NCI-H460 (cell line): Measurements from ENCODE around the gene ACTR5. TPM values are rescaled to one million over a fixed set of nuclear protein-coding genes. Genes with fewer than 3 reads are reported as not detected.

Source experiments
- DNase-seq: peaks from one replicate; pipeline ENCODE4 v3.0.0-alpha.2; 2016; ENCODE audit warnings: low read depth; ENCODE audit errors: extremely low read depth
- total RNA-seq: library from RNA; depleted of rRNA; stranded (reverse); fragments of >200 nt; shearing (Covaris generic); gene quantifications from 2 replicates; pipeline ENCODE4 v1.2.3, GENCODE V29; 2014

Gene ACTR5
- total RNA-seq, 1 experiment from 2014 or later = 8.8 TPM

DNA sequence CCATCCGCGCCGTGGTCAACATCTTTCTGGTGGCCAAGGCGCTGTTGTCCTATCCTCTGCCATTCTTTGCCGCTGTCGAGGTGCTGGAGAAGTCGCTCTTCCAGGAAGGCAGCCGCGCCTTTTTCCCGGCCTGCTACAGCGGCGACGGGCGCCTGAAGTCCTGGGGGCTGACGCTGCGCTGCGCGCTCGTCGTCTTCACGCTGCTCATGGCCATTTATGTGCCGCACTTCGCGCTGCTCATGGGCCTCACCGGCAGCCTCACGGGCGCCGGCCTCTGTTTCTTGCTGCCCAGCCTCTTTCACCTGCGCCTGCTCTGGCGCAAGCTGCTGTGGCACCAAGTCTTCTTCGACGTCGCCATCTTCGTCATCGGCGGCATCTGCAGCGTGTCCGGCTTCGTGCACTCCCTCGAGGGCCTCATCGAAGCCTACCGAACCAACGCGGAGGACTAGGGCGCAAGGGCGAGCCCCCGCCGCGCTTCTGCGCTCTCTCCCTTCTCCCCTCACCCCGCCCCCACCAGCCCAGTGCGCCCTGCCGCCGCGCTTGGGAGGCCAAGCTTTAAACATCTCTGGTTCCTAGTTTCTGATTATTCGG lies 20.0 kb upstream of the ACTR5 start:
- no peak for DNase-seq

DNA sequence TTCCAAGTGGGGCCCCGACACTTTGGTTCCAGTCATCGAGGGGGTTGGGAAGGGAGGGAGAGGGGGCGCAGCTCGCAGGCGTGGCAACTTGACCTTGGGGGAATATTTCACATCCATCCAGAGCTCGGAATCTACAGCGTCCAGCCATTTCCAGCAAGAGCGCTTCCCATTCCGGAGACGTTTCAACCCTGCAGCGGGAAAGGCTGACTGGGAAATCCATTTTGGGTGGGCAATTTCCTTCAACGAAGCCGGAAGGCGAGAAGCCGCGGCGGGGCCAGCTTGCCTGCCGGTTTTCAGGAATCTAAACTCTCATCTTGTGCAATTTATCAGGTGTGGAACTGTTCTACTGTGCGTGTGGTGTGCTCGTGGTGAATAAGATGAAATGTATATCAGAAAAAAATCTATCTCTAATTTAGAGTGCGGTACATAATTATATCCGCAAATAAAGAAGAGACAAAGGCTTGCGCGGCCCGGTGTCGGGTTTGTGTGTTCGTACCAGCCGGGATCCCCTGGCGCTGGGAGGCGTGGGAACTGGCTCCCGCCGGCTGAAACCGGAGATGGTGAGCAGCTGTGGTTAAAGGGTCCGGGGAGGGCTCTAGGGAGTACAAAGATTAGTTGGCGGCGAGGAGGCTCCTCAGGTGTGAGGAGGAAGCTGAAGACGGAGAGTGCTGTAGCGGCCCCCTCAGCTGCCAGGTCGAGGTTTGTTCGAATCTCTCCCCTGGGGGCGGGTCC lies 19.2 kb upstream of the ACTR5 start:
- DNase-seq = no peak

DNA sequence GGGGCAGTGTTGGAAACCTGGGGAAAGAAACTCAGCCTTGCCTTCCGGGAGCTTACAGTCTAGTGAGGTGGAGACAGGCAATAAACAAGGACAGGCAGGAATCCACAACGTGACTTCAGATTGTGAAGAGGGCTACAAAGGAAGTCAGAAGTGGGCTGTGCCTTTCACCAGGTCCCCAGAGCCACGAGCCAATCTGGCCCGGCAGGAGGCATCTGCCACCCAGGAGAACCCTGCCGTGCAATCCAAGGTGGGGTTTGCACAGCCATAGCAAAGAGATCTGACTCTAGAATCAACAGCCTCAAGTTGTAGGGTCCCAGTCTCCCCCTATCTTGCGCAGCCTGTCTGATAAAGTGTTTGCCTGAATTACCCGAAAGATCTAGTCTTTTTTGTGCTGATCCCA lies 18.5 kb upstream of the ACTR5 start:
- no peak for DNase-seq

DNA sequence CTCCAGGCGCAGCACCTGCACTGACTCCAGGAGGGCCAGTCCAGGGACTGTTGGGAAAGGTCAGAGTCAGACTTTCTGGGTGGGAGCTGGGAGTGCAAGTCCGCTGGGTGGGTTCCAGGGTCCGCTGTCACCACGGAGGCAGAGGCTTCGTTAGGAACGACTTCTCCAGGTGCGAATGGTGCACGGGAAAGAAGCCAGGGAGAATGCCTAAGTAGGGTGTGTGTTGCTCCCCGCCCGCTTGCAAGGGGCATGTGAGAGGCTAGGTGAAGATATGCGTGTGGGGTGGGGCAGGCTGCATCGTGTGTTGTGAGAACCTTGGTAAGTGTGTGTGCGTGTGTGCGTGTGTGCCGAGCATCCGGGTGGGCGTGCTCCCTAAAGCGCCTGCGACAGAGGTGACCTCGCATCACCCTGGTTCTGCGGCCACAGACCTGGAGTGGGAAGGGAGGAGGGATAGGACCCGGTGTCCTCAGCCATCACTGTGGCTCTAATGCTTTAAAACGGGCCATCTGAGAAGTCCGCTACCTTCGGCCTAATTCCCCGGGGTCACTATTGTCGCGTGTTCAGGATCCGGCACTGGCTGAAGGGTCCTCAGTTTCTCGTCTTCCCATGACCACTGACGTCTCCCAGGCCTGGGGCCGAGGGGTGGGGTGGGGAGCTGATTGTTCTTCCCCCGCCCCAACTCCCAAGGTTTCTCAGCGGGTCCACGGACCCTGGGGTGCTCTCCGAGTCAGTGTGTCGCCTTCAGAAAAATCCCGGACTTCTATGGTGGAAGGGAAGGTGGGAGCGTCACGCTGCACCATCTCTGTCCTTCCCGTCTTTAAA lies 17.9 kb upstream of the ACTR5 start:
- no peak for DNase-seq

DNA sequence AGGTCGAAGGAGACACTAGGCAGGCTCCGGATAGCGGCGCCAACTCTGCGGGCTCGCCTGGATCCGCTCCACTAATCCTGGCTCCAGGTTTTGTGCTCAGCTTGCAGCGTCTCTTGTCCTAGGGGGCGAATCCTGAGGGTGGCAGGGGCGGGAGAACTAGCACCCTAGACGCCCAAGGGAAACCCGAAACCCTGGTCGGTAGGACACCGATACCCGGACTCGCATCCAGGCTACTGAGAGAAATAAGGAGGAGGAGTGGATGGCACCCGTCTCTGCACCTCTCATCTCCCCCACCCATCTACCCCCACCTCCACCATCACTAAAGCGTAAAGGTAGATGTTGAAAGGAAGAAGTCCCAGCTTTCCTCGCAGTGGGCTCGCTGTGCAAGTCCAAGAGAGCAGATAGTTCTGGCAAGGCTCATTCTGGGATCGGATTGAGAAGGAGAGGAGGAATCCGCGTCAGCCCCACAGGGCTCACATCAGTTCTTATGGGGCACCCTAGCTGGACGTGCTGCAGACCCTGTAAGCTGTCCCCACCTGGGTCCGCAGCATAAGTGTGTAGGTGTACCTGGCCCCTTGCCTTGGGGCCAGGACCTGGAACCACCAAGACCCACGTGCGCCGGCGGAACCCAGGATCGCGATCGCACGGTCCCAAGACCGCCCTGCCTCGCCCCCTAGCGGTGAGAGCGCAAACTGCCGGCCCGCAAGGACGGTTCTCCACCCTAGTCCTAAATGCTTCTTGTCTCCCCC lies 17.1 kb upstream of the ACTR5 start:
- peak; percentile 56 for DNase-seq

DNA sequence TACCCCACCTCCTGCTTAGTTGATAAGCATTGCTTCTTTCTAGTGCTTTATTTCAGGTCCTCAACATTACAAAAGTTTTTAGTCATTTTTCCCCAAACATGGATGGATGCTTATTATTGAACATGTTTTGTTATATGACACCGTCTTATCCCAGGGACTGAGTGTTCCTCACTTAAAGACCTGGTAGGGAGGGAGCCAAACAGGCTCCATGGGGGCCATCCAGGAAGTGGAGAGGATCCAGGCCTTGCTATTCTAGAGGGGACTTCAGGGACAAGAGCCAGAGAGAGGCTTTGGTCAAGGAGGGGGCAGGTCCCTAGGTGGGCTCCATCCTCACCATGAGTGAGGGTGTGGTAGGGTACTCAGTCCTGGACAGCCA lies 16.5 kb upstream of the ACTR5 start:
- DNase-seq = no peak

DNA sequence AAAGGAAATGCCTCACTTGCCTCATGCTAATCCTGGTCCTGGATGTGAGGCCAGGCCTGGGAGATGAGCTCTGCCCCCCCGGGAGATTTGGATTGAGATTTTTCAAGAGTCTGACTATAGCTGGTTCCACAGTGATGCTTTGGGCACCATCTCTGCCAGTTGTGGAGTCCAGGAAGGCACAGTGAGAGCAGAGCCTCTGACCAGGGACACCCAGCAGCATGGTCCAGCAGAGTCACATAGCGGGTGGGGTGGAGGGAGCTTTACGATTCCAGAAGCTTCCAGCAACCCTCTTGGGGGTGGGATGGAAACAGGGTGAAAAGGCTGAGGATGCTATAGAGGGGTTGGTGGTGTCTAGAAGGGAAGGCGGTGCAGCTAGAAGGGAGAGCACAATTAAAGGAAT lies 15.3 kb upstream of the ACTR5 start:
- DNase-seq = no peak

DNA sequence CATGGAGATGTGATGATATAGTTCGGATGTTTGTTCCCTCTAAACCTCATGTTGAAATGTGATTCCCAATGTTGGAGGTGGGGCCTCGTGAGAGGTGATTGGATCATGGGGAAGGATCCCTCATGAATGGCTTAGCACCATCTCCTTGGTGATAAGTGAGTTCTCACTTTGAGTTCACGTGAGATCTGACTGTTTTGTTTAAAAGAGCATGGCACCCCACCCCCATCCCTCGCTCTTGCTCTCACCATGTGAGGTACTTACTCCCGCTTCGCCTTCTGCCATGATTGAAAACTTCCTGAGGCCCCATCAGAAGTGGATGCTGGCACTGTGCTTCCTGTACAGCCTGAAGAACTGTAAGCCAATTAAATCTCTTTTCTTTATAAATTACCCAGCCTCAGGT lies 13.1 kb upstream of the ACTR5 start:
- no peak for DNase-seq

DNA sequence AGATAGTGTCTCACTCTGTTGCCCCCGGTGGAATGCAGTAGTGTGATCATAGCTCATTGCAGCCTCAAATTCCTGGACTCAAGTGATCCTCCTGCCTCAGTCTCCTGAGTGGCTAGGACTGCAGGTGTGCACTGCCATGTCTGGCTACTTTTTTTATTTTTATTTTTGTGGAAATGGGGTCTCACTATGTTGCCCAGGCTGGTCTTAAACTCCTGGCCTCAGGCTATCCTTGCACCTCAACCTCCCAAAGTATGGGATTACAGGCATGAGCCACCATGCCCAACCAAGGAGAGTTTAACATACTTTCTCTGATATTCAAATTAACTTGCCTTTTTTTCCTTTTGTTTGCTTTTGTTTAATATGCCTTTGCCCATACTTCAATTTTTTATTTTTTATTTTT lies 10.4 kb upstream of the ACTR5 start:
- no peak for DNase-seq

DNA sequence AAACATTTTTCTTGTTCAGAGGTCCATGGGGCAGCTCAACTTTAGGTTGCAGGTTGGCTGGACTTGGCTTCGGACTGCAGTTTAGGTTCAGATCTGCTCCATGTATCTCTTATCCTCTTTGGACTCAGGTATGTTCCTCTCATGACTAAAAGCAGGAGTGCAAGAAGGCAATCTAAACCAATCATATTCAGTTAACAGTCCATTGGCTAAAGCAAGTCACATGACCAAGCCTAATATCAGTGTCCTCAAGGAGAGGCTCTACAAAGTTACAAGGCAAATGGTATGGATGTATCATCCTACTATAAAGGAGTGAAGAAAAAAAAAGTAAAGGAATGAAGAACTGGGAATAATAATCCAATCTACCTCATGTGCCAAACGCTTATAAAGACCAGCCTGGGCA lies 2.5 kb upstream of the ACTR5 start:
- DNase-seq = no peak

DNA sequence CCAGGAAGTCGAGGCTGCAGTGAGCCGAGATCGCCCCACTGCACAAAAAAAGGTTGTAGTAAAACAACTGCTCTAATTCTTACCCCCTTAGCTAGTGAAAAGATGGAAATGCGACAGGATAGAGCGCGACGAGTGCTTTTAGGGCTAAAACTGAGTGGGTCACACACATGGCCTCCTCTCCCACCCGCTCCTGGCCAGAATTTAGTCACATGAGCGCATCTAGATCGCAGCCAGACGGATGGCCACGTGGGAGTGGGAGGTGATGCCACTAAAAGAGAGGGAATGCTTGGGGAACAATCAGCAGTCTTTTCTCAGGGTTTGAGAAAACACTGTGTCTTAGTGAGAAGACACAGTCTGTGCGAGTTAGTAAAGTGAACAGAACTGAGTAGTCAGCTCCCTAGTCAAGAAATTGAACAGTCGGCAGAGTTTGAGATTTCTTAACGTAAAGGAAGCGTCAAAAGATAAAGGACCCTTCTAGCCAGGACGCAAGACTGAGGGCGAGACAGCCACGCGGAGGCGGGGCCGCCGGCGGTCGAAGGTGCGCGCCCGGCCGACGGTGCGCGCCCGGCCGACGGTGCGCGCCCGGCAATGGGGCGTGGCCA lies 664 bp upstream of the ACTR5 start:
- DNase-seq = no peak

DNA sequence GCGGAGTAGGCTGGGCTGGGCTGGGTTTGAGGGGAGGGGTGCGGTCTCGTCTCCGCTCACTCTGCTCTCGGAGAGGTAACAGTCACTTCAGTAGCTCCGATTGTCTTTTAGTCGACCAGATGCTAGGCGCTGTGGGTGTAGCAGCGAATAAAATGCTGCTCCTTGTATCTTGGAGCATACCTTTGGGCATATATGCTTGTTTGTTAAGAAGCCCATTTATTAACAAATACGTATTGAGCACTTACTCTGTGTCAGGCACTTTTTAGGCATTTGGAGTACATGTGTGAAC lies 545 bp downstream of the ACTR5 start:
- DNase-seq = no peak

DNA sequence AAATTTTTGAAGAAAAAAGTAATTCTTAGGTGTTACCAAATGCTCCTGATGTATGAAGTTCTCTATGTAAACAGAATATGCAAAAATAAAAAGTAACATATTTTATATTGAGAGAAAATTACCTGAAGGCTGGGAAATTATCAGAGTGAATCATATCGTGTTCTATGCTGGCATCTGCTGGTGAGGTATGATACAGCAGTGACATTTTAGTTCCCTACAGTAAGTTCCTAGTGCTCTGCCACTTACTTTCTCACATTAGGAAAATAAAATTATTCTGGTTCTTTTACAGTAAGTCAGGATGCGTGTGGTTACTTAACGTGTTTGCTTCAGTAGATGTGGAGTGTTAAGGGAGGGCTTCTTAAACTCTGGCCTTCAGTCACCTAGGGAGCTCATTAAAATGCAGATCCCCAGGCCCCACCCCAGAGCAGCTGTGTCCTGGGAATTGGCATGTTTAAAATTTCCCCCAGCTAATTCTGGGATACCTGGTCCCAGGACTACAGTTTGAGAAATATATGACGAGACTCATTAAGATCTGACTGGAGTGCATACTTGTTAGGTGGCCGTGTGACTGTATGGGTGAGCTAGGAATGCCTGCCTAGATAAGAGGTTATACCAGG lies 3.2 kb downstream of the ACTR5 start:
- peak; percentile 41 for DNase-seq

DNA sequence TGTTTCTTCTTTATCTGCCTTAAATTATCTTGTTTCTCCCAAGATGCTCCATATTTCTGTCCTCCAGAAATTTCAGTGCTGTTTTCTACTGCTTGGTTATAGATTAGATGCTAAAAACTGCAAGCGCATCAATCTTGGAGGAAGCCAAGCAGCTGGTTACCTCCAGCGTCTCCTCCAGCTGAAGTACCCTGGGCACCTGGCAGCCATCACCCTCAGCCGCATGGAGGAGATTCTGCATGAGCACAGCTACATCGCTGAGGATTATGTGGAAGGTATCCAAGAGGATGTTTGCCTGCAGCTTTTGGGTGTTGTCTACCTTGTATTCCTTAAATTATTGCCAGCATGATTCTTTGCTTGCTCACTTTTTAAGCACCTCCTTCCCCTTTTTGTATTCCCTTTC lies 3.8 kb downstream of the ACTR5 start:
- no peak for DNase-seq

DNA sequence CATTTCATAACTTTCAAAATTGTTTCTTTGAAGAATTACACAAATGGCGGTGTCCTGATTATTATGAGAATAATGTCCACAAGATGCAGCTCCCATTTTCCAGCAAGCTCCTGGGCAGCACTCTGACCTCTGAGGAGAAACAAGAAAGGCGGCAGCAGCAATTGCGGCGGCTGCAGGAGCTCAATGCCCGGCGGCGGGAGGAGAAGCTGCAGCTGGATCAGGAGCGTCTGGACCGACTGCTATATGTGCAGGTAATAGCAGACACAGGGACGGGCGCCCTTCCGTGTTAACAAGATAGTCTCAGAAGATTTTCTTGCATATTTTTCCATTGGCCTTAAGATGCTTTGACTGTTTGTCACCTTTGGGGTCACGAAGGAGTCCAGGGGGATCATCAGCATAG lies 6.7 kb downstream of the ACTR5 start:
- no peak for DNase-seq

DNA sequence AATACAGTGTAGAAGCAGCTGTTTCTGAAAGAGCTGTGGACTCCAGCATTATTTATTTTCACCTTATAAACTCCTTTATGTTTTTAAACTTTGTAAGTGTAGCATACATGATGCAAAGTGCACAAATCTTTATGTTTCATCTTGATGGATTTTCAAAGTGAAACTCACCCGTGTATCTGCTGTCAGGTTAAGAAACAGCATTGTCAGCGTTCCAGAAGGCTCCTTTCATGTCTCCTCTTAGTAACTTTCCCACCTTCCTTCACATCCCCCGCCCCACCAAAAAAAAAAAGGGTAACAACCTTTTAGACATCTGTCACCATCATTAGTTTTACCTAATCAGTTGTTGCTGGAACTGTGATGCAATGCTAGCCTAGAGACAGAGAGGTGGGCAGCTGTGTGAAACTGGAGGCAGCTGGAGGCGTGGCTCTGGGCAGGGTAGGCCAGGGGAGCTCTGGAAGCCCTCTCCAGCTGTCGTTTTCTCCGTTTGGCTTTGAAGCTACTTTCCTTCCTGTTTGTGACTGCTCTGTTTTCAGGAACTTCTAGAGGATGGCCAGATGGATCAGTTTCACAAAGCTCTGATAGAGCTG lies 7.2 kb downstream of the ACTR5 start:
- no peak for DNase-seq

DNA sequence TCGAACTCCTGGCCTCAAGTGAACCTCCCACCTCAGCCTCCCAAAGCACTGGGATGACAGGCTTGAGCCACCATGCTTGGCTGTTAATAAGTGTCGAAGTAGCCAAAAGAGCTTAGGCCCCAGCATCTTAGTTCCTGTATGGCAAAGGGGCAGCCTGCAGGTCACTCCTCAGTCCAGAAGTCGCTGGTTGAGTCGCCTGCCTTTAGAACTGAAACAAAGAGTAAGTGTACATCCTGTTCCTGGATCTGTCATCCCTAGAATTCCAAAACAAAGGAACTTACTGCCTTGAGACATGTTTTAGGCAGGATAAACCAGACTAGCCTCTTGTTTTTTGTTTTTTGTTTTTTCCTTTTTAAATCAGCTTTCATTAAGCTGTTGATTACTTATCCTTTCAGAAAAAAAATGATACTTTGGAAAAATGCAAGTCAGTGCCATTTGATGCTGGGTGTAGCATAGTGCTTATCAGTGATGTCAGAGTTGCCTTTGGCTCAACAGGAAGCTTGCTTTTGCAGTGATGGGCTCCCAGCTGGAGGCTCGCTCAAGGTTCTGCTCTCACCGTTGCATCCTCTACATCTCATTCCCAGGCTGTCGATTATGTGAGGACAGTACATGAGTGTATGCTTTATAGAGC lies 9.0 kb downstream of the ACTR5 start:
- DNase-seq = no peak

DNA sequence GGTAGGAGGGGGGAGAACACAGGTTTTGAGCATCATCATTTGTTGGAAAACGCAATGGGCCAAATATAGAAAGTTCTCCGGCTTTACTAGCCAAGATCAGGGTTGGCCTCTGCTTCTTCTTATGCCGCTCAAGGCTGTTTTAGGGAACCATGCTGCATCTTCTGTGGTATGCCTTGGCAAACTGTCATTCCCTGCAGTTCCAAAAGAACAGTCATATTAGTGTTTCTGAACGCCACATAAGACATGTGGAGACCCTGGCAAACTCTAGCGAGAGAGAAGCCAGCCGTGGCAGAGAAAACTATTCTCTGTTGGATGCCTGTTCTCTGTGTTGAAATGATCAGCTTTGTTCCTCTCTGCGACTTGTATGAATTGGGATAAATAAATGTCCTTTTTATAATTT lies 10.8 kb downstream of the ACTR5 start:
- DNase-seq = no peak

DNA sequence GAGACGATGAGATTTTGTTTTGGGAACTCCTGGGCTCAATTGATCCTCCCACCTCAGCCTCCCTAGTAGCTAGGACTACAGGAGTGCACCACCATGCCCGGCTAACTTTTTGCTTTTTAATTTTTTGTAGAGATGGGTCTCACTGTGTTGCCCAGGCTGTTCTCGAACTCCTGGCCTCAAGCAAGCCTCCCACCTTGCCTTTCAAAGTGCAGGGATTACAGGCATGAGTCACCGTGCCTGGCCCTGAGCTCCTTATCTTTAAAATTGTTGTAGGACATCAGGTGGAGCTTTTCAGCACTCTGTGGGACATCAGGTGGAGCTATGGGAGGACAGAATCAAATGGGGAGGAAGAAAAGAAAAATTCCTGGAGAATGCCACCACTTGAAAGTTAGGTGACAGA lies 12.7 kb downstream of the ACTR5 start:
- DNase-seq = no peak

DNA sequence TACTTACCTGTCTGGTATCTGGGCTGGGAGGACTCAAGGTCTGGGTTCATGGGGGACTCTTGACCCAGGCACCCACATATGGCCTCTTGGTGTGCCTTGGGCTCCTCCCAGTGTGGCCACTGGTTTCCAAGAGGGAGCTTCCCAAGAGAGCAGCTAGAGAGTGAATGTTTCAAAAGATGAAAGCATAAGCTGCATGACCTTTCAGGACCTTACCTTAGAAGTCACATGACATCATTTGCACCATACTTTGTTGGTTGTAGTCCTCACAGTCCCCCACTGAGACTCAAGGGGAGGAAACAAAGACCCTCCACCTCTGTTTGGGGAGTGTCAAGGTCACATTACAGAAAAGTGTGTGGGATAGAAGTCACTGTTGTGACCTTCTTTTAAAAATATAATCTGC lies 13.9 kb downstream of the ACTR5 start:
- DNase-seq = no peak
